Upper lobe of left lung (tissue), 6 donors: ENCODE measurements around the gene RGS18. TPM values are rescaled to one million over a fixed set of nuclear protein-coding genes. Genes with fewer than 3 reads are reported as not detected.

Source experiments
- ATAC-seq, 2 donors: fragments of 200-7000 bp; cut with Tn5 transposase; one replicate each; pipeline ENCODE4 v1.9.1; 2022; ENCODE audit warnings: mild to moderate bottlenecking in 2 of 2, moderate library complexity in 2 of 2; ENCODE audit not compliant: low FRiP score in 2 of 2
- DNase-seq, 2 donors: peaks; one replicate each; pipeline ENCODE4 v3.0.0-alpha.2; 2019 to 2020
- H3K27ac ChIP-seq, 4 donors: fragments of 200-600 bp; sonication (generic); one replicate each; pipeline ENCODE4 v1.5.1; 2016 to 2019
- H3K27me3 ChIP-seq, 4 donors: fragments of 200-600 bp; sonication (generic); one replicate each; pipeline ENCODE4 v1.5.1; 2017 to 2019
- H3K36me3 ChIP-seq, 4 donors: fragments of 200-600 bp; sonication (generic); one replicate each; pipeline ENCODE4 v1.5.1; 2016 to 2019
- H3K4me1 ChIP-seq, 4 donors: fragments of 200-600 bp; sonication (generic); one replicate each; pipeline ENCODE4 v1.5.1; 2018 to 2019
- H3K4me3 ChIP-seq, 4 donors: fragments of 200-600 bp; sonication (generic); one replicate each; pipeline ENCODE4 v1.5.1; 2017 to 2019; ENCODE audit warnings: mild to moderate bottlenecking in 2 of 4, moderate library complexity in 1 of 4
- H3K9me3 ChIP-seq, 4 donors: fragments of 200-600 bp; sonication (generic); one replicate each; pipeline ENCODE4 v1.5.1; 2018 to 2019
- CTCF ChIP-seq, 6 experiments: fragments of 450-650 bp in 4 of 6; fragments of 200-600 bp in 2 of 6; sonication (generic) in 2 of 6; IDR thresholded peaks; one replicate each; pipeline ENCODE4 v1.5.1; 2016 to 2019; ENCODE audit warnings: antibody characterized with exemption in 6 of 6
- EP300 ChIP-seq, 4 donors: sonication (generic); formaldehyde crosslinking; IDR thresholded peaks; one replicate each; pipeline ENCODE4 v1.5.1; 2017; ENCODE audit warnings: antibody characterized with exemption in 4 of 4, control low read depth in 2 of 4
- POLR2A ChIP-seq, 4 donors: fragments of 450-650 bp; IDR thresholded peaks; one replicate each; pipeline ENCODE4 v1.5.1; 2016 to 2017; ENCODE audit warnings: antibody characterized with exemption in 4 of 4, mild to moderate bottlenecking in 2 of 4
- POLR2AphosphoS5 ChIP-seq, 2 donors: sonication (generic); formaldehyde crosslinking; IDR thresholded peaks; one replicate each; pipeline ENCODE4 v1.5.1; 2017; ENCODE audit warnings: antibody characterized with exemption in 2 of 2
- WGBS, 2 donors: methylation state at CpG; one replicate each; pipeline ENCODE4 v1.1.5; 2017 to 2018; 5-methylcytosine and 5-hydroxymethylcytosine counted together
- total RNA-seq, 6 donors: library from RNA; depleted of rRNA in 4 of 6; stranded (reverse); fragments of >200 nt in 4 of 6; gene quantifications; one replicate each; pipeline versions ENCODE4 v1.1.0 to v1.2.1, GENCODE V29; 2016 to 2021
- donor health status: DM: no; HTN: no; CAD: no; lungs with moderate emphysema.
- donor health status: DM: no; HTN: yes; CAD: no; lungs with severe emphysema.

RGS18 gene
- total RNA-seq, 6 donors from 2014 or later = 3.1 to 13.8 (median 9.1) TPM

- DNase-seq (no peak), ATAC-seq (peak in 1 of 2 donors; percentile 52)
- no peaks in the 10 kb centered on the region for H3K4me1 ChIP-seq
- no peaks in the 10 kb centered on the region for H3K27me3 ChIP-seq
- TF ChIP-seq POLR2A (IDR thresholded peaks at IDR 0.05) (no peak), CTCF (IDR thresholded peaks at IDR 0.05) (no peak), POLR2AphosphoS5 (IDR thresholded peaks at IDR 0.05) (no peak), EP300 (IDR thresholded peaks at IDR 0.05) (no peak)
- no peak overlapping the region for H3K4me3 ChIP-seq
- H3K9me3 ChIP-seq = peaks cover 0 to 2% (median 0%) of the 10 kb centered on the region in 4 donors
- whole genome bisulfite sequencing, 2 donors = 84 to 90% methylated on average over 3 of the region's 3 CpGs
- H3K27ac ChIP-seq = no peak overlapping the region
- H3K36me3 ChIP-seq = no peaks in the 10 kb centered on the region
Measured at GRCh38 chr1:192167911-192168700, 9.8 kb downstream of the RGS18 start.

GRCh38 chr1:192168964-192169363 lies 10.7 kb downstream of the RGS18 start:
- Histone ChIP-seq H3K27ac (no peak overlapping the region), H3K36me3 (no peaks in the 10 kb centered on the region), H3K27me3 (no peaks in the 10 kb centered on the region), H3K9me3 (peaks cover 0 to 2% (median 0%) of the 10 kb centered on the region in 4 donors), H3K4me1 (no peaks in the 10 kb centered on the region), H3K4me3 (no peak overlapping the region)
- no peak for TF ChIP-seq CTCF (IDR thresholded peaks at IDR 0.05)
- no peak for TF ChIP-seq EP300 (IDR thresholded peaks at IDR 0.05)
- TF ChIP-seq POLR2AphosphoS5 (IDR thresholded peaks at IDR 0.05) = no peak
- TF ChIP-seq POLR2A (IDR thresholded peaks at IDR 0.05) = no peak
- DNase-seq = no peak
- 70 to 78% methylated on average over 4 of the region's 4 CpGs for WGBS, 2 donors
- ATAC-seq = no peak

GRCh38 chr1:192170196-192170984 lies 12.1 kb downstream of the RGS18 start:
- Histone ChIP-seq H3K27me3 (no peaks in the 10 kb centered on the region), H3K27ac (no peak overlapping the region), H3K4me3 (no peak overlapping the region), H3K36me3 (no peaks in the 10 kb centered on the region), H3K4me1 (no peaks in the 10 kb centered on the region), H3K9me3 (no peaks in the 10 kb centered on the region)
- ATAC-seq (no peak), DNase-seq (no peak)
- no peak for TF ChIP-seq EP300 (IDR thresholded peaks at IDR 0.05)
- TF ChIP-seq POLR2A (IDR thresholded peaks at IDR 0.05) = no peak
- no peak for TF ChIP-seq POLR2AphosphoS5 (IDR thresholded peaks at IDR 0.05)
- TF ChIP-seq CTCF (IDR thresholded peaks at IDR 0.05) = no peak
- whole genome bisulfite sequencing, 2 donors = 47 to 48% methylated on average over 6 of the region's 6 CpGs

- ATAC-seq (no peak), DNase-seq (no peak)
- no peaks in the 10 kb centered on the region for H3K9me3 ChIP-seq
- no peaks in the 10 kb centered on the region for H3K4me1 ChIP-seq
- 74 to 84% methylated on average over 3 of the region's 3 CpGs for WGBS, 2 donors
- no peak overlapping the region for H3K27ac ChIP-seq
- H3K27me3 ChIP-seq = no peaks in the 10 kb centered on the region
- H3K36me3 ChIP-seq = no peaks in the 10 kb centered on the region
- no peak for TF ChIP-seq POLR2A (IDR thresholded peaks at IDR 0.05)
- no peak for TF ChIP-seq EP300 (IDR thresholded peaks at IDR 0.05)
- TF ChIP-seq CTCF (IDR thresholded peaks at IDR 0.05) = no peak
- no peak for TF ChIP-seq POLR2AphosphoS5 (IDR thresholded peaks at IDR 0.05)
- H3K4me3 ChIP-seq = no peak overlapping the region
Measured at GRCh38 chr1:192171123-192171522, 12.9 kb downstream of the RGS18 start.
